ENCODE measurements around the gene ITM2A. TPM values are rescaled to one million over a fixed set of nuclear protein-coding genes. Genes with fewer than 3 reads are reported as not detected.

Gene ITM2A
- total RNA-seq, 1 experiment from 2014 or later, result not detected

- no peak for ATAC-seq
- Histone ChIP-seq H3K9me3 (ENCODE audit: low read length) (no peaks in the 10 kb centered on the region), H3K36me3 (ENCODE audit: low read depth, low read length) (no peaks in the 10 kb centered on the region), H3K9ac (ENCODE audit: low read length) (no peak overlapping the region), H3K9me2 (replicated peaks; ENCODE audit: low read length) (no peaks in the 10 kb centered on the region), H3K27ac (ENCODE audit: low read length) (no peak overlapping the region), H4K20me1 (ENCODE audit: low read length) (no peaks in the 10 kb centered on the region), H3K79me2 (ENCODE audit: low read length) (no peaks in the 10 kb centered on the region), H2AFZ (ENCODE audit: low read length) (no peak overlapping the region), H3K4me1 (ENCODE audit: insufficient read depth, low read length) (no peaks in the 10 kb centered on the region), H3K27me3 (ENCODE audit: low read length) (no peaks in the 10 kb centered on the region), H3K4me3 (ENCODE audit: low read length) (no peak overlapping the region), H3K4me2 (ENCODE audit: low read length) (no peak overlapping the region), H3F3A (ENCODE audit: low read length, unreplicated experiment) (no peaks in the 10 kb centered on the region)
- intact Hi-C loops (cut with micrococcal nuclease), result no loop called here
- BruUV-seq (replicated peaks), result no TSS peak
- no peak for DNase-seq
- ChIA-PET POLR2A (ENCODE audit: unreplicated experiment) (no interaction called here), CTCF (no interaction called here)
- no peak for TF ChIP-seq EZH2phosphoT487 (IDR thresholded peaks at IDR 0.05; ENCODE audit: borderline replicate concordance, low read length)
- no peak for TF ChIP-seq EZH2 (IDR thresholded peaks at IDR 0.05; ENCODE audit: low read length, unreplicated experiment)
- no peak for TF ChIP-seq CTCF (conservative IDR thresholded peaks at IDR 0.05; ENCODE audit: low read depth, low read length)
These were observed 5.8 kb downstream of the ITM2A start for GRCh38 chrX:79361192-79361870.

GRCh38 chrX:79336869-79337815 lies 30.0 kb downstream of the ITM2A start:
- Histone ChIP-seq H3K79me2 (ENCODE audit: low read length) (no peaks in the 10 kb centered on the region), H3K4me1 (ENCODE audit: insufficient read depth, low read length) (no peaks in the 10 kb centered on the region), H3K27ac (ENCODE audit: low read length) (no peak overlapping the region), H3K27me3 (ENCODE audit: low read length) (no peaks in the 10 kb centered on the region), H2AFZ (ENCODE audit: low read length) (no peak overlapping the region), H3K4me2 (ENCODE audit: low read length) (no peak overlapping the region), H3K9me3 (ENCODE audit: low read length) (no peaks in the 10 kb centered on the region), H3F3A (ENCODE audit: low read length, unreplicated experiment) (no peaks in the 10 kb centered on the region), H4K20me1 (ENCODE audit: low read length) (no peaks in the 10 kb centered on the region), H3K9ac (ENCODE audit: low read length) (no peak overlapping the region), H3K4me3 (ENCODE audit: low read length) (no peak overlapping the region), H3K9me2 (replicated peaks; ENCODE audit: low read length) (no peaks in the 10 kb centered on the region), H3K36me3 (ENCODE audit: low read depth, low read length) (no peaks in the 10 kb centered on the region)
- no peak for DNase-seq
- intact Hi-C loops (cut with micrococcal nuclease), result no loop called here
- no peak for ATAC-seq
- ChIA-PET CTCF (no interaction called here), POLR2A (ENCODE audit: unreplicated experiment) (no interaction called here)
- BruUV-seq (replicated peaks), result no TSS peak
- TF ChIP-seq EZH2 (IDR thresholded peaks at IDR 0.05; ENCODE audit: low read length, unreplicated experiment), result no peak

GRCh38 chrX:79330022-79330421 lies 37.1 kb downstream of the ITM2A start:
- TF ChIP-seq CTCF (conservative IDR thresholded peaks at IDR 0.05; ENCODE audit: low read depth, low read length) (no peak), EZH2 (IDR thresholded peaks at IDR 0.05; ENCODE audit: low read length, unreplicated experiment) (no peak), EZH2phosphoT487 (IDR thresholded peaks at IDR 0.05; ENCODE audit: borderline replicate concordance, low read length) (no peak)
- Histone ChIP-seq H2AFZ (ENCODE audit: low read length) (no peak overlapping the region), H3K36me3 (ENCODE audit: low read depth, low read length) (no peaks in the 10 kb centered on the region), H3K9me2 (replicated peaks; ENCODE audit: low read length) (no peaks in the 10 kb centered on the region), H3K27ac (ENCODE audit: low read length) (no peak overlapping the region), H3K9ac (ENCODE audit: low read length) (no peak overlapping the region), H3K9me3 (ENCODE audit: low read length) (no peaks in the 10 kb centered on the region), H3K4me2 (ENCODE audit: low read length) (no peak overlapping the region), H3F3A (ENCODE audit: low read length, unreplicated experiment) (no peaks in the 10 kb centered on the region), H4K20me1 (ENCODE audit: low read length) (no peaks in the 10 kb centered on the region), H3K4me3 (ENCODE audit: low read length) (no peak overlapping the region), H3K27me3 (ENCODE audit: low read length) (no peaks in the 10 kb centered on the region), H3K79me2 (ENCODE audit: low read length) (no peaks in the 10 kb centered on the region), H3K4me1 (ENCODE audit: insufficient read depth, low read length) (no peaks in the 10 kb centered on the region)
- ChIA-PET POLR2A (ENCODE audit: unreplicated experiment) (no interaction called here), CTCF (no interaction called here)
- no TSS peak for BruUV-seq (replicated peaks)
- DNase-seq (no peak), ATAC-seq (no peak)
- intact Hi-C loops (cut with micrococcal nuclease), result no loop called here

Measured in PC-3 (cell line).